Myocyte (in vitro differentiated cells): ENCODE results near the gene LYVE1. TPM values are rescaled to one million over a fixed set of nuclear protein-coding genes. Genes with fewer than 3 reads are reported as not detected.

Source experiments
- DNase-seq: peaks from one replicate; pipeline ENCODE4 v3.0.0-alpha.2; 2012; ENCODE audit warnings: low read depth
- total RNA-seq: library from RNA; depleted of rRNA; stranded (reverse); fragments of >200 nt; gene quantifications from 2 replicates; pipeline ENCODE4 v1.2.3, GENCODE V29; 2014

Gene LYVE1
- total RNA-seq, 1 donor from 2014 or later, result not detected

GRCh38 chr11:10561043-10561818 lies 7.2 kb downstream of the LYVE1 start:
- no peak for DNase-seq

DNA sequence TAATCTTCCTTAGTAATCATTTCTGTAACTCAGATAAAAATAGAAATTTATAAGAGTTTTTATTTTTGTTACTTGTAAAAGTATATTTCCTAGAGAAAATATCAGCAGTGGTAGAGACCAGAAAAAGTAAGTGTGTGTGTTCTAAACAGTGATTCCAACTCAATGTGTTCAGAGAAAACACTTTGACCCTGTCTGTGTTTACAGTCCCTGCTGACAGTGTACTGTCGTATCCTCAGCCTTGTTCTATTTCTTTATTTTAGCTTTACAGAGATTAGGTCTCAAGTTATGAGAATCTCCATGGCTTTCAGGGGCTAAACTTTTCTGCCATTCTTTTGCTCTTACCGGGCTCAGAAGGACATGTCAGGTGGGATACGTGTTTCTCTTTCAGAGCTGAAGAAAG lies 10.2 kb downstream of the LYVE1 start:
- no peak for DNase-seq

DNA sequence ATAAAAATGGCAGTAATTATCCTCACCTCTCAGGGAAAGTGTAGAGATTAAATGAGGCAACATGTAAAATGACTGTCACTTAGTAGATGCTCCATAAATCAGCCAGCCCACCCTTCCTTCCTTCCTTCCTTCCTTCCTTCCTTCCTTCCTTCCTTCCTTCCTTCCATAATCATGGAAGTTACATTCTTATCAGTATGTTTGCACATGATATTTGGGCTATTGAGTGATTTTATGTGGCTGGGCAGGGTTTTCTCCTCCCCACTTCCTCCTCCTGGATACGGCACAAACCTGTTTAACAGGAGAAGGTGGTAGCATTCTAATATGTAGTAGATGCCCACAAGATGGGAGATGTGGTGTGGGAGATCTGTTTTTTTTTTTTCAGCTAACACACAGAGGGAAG lies 11.9 kb downstream of the LYVE1 start:
- DNase-seq, result no peak

DNA sequence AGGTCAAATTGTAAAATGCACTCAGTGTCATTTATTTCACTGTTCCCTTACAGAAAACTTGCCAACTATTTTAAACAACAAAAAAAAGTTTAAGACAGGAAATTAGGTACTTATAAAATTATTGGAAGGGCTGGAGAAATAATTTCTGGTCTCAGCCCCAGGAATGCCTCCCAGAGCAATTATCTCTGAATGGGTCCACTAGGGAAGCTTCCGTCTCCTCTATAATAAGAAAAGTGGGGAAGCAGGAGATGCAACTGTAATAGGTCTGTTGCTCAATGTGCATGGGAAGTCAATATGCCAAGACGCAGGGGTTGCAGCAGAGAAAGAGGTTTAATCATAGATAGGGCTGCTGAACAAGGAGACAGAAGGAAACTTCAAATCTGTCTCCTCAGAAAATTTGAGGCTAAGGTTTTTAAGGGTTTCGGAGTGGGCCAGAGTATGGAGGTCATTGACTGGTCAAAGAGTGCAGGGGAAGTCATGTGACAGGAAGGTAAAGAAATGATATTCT lies 16.6 kb downstream of the LYVE1 start:
- no peak for DNase-seq

DNA sequence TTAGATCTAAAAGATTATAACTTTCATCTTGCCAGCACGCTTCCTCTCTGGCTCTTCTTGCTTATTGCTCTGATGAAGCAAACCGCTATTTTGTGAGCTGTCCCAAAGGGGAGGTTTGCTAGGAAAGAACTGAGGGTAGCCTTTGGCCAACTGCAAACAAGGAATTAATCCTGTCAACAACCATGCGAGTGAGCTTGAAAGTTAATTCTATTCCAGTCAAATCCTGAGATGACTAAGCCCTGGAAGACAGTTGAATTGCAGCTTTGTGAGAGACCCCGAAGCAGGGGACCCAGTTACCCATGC lies 17.2 kb downstream of the LYVE1 start:
- no peak for DNase-seq

- no peak for DNase-seq
Measured at GRCh38 chr11:10550503-10551289, 17.8 kb downstream of the LYVE1 start.

DNA sequence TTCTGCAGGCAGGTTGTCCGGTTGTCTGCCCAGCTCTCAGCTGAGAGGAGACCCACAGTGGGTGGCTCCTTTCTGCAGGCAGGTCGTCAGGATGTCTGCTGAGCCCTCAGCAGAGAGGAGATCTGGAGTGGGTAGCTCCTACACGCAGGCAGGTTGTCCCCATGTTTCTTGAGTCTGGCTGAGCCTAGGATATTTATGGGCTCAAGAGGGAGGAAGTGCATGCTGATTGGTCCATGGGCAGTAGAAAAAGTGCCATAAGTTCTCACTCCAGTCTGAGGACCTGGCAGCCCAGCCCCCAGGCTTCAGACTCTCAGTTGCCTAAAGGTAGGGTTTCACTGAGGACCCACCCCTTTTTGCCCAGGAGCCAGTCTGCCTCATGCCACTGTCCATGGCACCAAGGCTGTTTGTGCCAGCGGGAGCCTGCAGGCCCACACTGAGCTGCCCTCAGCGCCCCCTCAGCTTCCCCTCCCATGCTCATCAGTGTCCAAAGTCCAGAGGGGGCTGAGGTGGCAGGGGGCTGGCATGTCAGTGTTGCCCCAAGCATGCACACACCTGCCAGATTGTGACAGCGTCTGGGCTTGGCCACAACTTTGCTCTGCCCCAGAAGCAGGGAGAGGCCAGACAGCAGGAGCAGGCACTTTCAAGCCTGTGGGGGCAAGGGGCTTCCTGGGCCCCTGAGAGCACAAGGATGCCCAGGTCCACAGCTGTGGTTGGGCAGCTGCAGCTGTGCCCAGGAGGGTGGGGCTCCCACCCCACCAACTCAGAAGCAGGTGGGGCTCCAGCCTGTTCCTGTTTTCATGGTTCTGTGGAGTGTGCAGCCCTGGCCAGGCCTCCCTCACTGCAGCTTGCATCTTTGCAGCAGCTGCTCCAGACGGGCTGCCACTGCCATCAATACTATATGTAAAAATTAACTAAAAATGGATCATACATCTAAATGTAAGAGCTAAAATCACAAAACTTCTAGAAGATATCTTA lies 23.7 kb downstream of the LYVE1 start:
- peak; percentile 15 for DNase-seq

DNA sequence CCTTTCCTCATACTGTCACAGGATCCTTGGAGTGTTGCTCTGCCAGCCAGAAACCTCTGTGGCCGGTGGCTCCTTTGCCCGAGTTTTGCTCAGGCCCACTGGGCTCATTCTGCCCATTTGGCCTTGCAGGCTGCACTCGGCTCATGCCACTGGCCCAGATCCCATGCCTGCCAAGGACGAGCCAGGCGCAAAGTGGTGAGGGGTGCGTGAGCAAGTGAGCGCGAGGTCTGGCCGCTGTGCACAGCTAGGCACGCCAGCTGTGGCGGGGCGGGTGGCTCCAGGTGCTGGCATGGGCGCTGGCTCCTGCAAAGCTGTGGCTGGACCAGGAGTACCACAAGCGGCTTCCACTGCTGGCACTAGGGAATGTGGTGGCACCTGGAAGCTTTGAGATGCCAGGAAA lies 24.7 kb downstream of the LYVE1 start:
- no peak for DNase-seq

DNA sequence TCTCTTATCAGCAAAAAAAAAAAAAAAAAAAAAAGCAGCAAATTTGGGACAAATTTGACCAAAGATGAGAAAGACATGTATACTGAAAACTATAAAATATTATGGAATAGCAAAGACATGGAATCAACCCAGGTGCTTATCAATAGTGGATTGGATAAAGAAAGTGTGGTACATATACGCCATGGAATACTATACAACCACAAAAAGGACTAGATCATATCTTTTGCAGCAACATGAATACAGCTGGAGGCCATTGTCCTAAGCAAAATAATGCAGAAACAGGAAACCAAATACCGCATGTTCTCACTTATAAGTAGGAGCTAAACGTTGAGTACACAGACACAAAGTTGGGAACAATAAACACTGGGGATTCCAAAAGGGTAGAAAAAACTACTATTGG lies 25.7 kb downstream of the LYVE1 start:
- DNase-seq, result no peak

- no peak for DNase-seq
Measured at GRCh38 chr11:10541561-10541930, 26.9 kb downstream of the LYVE1 start.

- peak; percentile 94 for DNase-seq
Measured at GRCh38 chr11:10540915-10541560, 27.4 kb downstream of the LYVE1 start, which contains the start of gene RNF141. RNF141 (minus strand) TSS chr11:10541187; CDS start chr11:10534158, 7,029 bp downstream.

DNA sequence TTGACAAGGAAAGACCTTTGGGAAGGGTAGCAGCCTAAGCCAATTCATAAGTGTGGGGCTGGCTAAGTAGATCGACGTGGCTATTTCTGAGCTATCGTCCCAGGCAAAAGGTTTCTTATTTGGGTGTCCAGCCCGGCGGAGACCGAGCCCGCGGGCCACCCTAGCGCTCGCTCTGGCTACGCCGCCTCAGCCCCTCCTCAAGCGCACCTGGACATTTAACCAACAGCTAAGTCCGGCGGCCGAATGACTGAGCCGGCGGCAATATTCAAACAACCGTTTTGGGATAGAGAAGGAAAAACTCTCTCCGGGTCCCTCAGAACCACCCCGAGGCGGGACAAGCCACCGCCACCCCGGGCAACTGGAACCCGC lies 27.9 kb downstream of the LYVE1 start:
- DNase-seq, result peak; percentile 58

- no peak for DNase-seq
Measured at GRCh38 chr11:10539339-10539738, 29.1 kb downstream of the LYVE1 start.

DNA sequence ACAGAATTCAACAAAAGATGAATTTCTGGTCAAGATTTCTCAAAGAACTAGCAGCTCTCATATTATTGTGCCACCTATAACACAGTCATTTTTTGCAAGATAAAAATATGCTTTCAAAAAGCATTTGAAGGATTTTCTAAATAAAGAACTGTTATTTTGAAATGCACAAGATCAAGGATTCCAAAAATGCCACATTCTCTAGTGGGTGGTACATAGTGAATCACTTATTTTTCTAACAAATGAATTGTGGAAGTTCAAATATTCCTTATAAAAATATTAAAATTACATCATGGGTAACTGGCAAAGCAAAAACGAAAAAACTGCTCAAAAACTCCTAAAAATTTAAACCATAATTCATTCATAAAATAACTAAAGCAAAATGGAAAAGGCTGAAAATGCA lies 29.5 kb downstream of the LYVE1 start:
- DNase-seq, result no peak

- DNase-seq, result no peak
Measured at GRCh38 chr11:10537600-10537999, 30.9 kb downstream of the LYVE1 start.

DNA sequence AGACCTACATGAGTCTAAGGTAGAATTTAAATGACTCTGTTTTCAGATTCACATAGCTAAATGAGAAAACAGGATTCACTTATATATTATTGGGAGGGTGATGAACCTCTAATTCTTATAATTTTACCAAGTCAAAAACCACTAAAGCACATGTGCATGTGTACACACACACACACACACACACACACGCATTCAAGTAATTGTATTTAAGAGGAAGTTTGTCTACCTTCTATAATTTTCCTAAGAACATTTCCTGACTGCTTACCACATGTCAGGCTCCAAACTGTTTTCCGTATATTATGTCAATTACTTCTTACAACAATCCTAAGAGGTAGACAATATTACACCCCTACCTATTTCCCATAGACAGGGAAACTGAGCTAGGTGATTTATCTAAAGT lies 34.1 kb downstream of the LYVE1 start:
- no peak for DNase-seq

DNA sequence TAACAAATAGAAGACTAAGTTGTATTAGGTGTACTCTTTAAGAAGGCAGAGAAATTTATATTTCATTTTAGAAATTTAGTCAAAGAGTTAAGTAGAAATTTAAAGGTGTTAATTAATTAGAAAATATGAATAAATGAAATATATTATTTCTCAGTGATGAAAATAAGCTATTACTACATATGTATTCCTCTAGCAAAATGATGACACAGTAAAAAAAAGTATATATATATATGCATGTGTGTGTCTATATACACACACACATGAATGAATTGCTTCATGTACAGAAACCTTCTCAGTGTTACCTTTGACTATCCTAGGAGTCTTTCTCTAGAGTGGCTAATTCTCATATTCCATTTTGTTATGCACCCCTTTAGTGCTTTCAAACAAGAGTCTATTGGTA lies 35.1 kb downstream of the LYVE1 start:
- DNase-seq, result no peak

GRCh38 chr11:10532526-10532925 lies 35.9 kb downstream of the LYVE1 start:
- no peak for DNase-seq

- no peak for DNase-seq
Measured at GRCh38 chr11:10529279-10529678, 39.2 kb downstream of the LYVE1 start.

- no peak for DNase-seq
Measured at GRCh38 chr11:10528121-10528520, 40.3 kb downstream of the LYVE1 start.
